ENCODE results near the gene SPACA4. TPM values are rescaled to one million over a fixed set of nuclear protein-coding genes. Genes with fewer than 3 reads are reported as not detected.

The SPACA4 gene
- total RNA-seq, 1 donor from 2014 or later: not detected

- intact Hi-C loops (cut with DNase I): no loop called here
- ATAC-seq (no peak), DNase-seq (ENCODE audit: missing footprints) (no peak)
Measured at GRCh38 chr19:48615231-48616040, 8.9 kb downstream of the SPACA4 start.

GRCh38 chr19:48616041-48616436, 9.5 kb downstream of the SPACA4 start:
- ATAC-seq (no peak), DNase-seq (ENCODE audit: missing footprints) (peak; percentile 56)
- intact Hi-C loops (cut with DNase I): no loop called here

GRCh38 chr19:48616491-48617056, 10.0 kb downstream of the SPACA4 start:
- no peak for ATAC-seq
- no peak for DNase-seq (ENCODE audit: missing footprints)
- intact Hi-C loops (cut with DNase I): no loop called here

- intact Hi-C loops (cut with DNase I): no loop called here
- no peak for DNase-seq (ENCODE audit: missing footprints)
- no peak for ATAC-seq
Measured at GRCh38 chr19:48617146-48617937, 10.8 kb downstream of the SPACA4 start.

- ATAC-seq (no peak), DNase-seq (ENCODE audit: missing footprints) (peak; percentile 76)
- intact Hi-C loops (cut with DNase I): no loop called here
Measured at GRCh38 chr19:48618278-48618915, 11.9 kb downstream of the SPACA4 start.

GRCh38 chr19:48618916-48619691, 12.6 kb downstream of the SPACA4 start, which contains the start of the genes RPL18 and SPHK2:
TSS of gene RPL18 (minus strand) at chr19:48619178. CDS start at chr19:48619143, 35 bp downstream.
TSS of gene SPHK2 (plus strand) at chr19:48619506. CDS start at chr19:48620515, 1,009 bp downstream.
- intact Hi-C loops (cut with DNase I): no loop called here
- ATAC-seq (peak; percentile 93), DNase-seq (ENCODE audit: missing footprints) (peak; percentile 99)

- DNase-seq (ENCODE audit: missing footprints) (peak; percentile 34), ATAC-seq (no peak)
- intact Hi-C loops (cut with DNase I): no loop called here
Measured at GRCh38 chr19:48619692-48620585, 13.4 kb downstream of the SPACA4 start.

GRCh38 chr19:48623556-48624066, 17.1 kb downstream of the SPACA4 start:
- ATAC-seq (no peak), DNase-seq (ENCODE audit: missing footprints) (no peak)
- intact Hi-C loops (cut with DNase I): no loop called here

DNA sequence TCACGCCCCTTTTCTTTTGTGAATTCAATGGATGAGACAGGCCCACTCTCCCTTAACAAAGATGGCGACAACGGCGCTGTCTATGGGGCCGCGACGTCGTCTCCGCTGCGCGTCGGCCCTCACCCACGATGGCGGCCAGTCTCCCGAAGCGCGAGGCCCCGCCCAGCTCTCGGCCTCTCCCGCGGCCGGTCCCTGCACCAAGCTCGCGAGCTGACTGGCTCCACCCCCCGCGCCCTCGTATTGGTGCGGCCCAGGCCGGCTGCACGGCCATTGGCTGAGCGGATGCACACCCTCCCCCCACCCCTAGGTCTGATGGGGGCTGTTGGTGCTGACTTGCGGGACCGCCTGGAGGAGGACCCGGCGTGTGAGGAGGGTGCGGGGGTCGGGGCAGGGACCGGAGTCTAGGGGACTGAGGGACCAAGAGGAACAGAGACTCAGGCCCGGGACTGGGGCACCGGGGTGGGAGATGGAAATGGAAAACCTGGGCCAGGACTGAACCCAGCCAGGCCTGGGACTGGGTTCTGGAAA, 17.6 kb downstream of the SPACA4 start:
- intact Hi-C loops (cut with DNase I): no loop called here
- DNase-seq (ENCODE audit: missing footprints): peak; percentile 99
- peak; percentile 87 for ATAC-seq

DNA sequence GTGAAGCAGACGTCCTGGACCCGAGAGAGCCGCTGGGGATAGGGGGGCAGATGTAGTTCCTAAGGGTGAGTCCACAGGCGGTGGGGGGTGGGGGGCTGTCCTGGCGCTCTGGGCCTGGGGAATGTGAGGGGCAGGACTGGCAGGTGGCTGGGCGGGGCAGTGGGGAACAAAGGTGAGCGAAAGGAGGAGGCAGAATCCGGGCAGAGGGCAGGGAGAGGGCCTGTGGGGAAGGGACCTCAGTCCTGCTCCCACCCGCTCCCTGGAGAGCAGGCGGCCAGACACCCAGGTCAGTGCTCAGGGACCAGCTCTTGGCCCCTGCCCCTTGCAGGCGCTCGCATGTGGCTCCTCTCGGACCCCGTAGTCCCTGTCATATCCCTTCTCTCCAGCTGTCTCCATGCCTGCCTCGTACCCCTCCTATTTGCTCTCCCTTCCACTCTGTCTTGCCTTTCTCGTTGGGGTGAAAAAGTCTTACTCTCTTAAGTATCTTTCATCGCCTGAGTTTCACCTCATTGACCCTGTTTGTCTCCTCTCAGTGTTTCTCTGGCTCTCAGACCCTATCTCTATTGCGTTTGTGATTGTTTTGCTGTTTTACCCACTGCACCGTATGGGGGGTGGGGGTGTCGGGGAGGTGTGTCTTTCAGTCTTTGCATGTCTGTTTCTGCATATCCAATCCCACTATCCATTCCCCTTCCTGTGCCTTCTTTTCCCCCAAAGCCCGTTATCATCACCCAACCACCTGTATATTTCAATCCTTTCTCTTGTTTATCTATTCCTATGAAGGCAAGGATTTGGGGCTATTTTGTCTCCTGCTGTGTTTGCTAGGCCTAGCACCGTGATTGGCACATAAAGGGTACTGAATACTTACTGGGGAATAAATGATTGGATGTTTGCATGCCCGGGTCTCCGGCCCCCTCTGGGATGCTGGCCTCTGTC, 18.5 kb downstream of the SPACA4 start:
- intact Hi-C loops (cut with DNase I): no loop called here
- ATAC-seq: no peak
- DNase-seq (ENCODE audit: missing footprints): no peak

- intact Hi-C loops (cut with DNase I): no loop called here
- ATAC-seq (no peak), DNase-seq (ENCODE audit: missing footprints) (peak; percentile 64)
Measured at GRCh38 chr19:48625891-48626327, 19.4 kb downstream of the SPACA4 start.

GRCh38 chr19:48627201-48627864, 20.8 kb downstream of the SPACA4 start:
- DNase-seq (ENCODE audit: missing footprints): peak; percentile 55
- intact Hi-C loops (cut with DNase I): no loop called here

GRCh38 chr19:48627865-48628314, 21.3 kb downstream of the SPACA4 start:
- ATAC-seq: no peak
- intact Hi-C loops (cut with DNase I): no loop called here
- DNase-seq (ENCODE audit: missing footprints): peak; percentile 60

More at GRCh38 chr19:48627201-48627864, 20.8 kb downstream of the SPACA4 start:
- no peak for ATAC-seq

GRCh38 chr19:48628486-48629296, 22.1 kb downstream of the SPACA4 start:
- ATAC-seq: no peak
- intact Hi-C loops (cut with DNase I): no loop called here
- DNase-seq (ENCODE audit: missing footprints): peak; percentile 66

GRCh38 chr19:48629297-48629598, 22.7 kb downstream of the SPACA4 start:
- intact Hi-C loops (cut with DNase I): no loop called here
- ATAC-seq: no peak
- no peak for DNase-seq (ENCODE audit: missing footprints)

All from Right ventricle myocardium inferior (tissue), 1 donor.